ENCODE results near the gene AFP. TPM values are rescaled to one million over a fixed set of nuclear protein-coding genes. Genes with fewer than 3 reads are reported as not detected.

The AFP gene
- polyA plus RNA-seq, 3 donors = not detected

- H3K4me2 ChIP-seq (replicated peaks; ENCODE audit: extremely low read depth, low read length, poor library complexity, severe bottlenecking) = no peak overlapping the region
- no peaks in the 10 kb centered on the region for H3K27me3 ChIP-seq (ENCODE audit: control insufficient read depth in 2 of 2, insufficient read depth in 2 of 2, low read length in 2 of 2)
- no peak for DNase-seq
- no peaks in the 10 kb centered on the region for H3K27me3 Mint-ChIP-seq (ENCODE audit: low read depth in 3 of 3)
- no peak overlapping the region for H3K9ac ChIP-seq (ENCODE audit: insufficient read depth, low read length, poor library complexity, severe bottlenecking)
- no peak overlapping the region for H3K4me3 ChIP-seq (replicated peaks in 1 of 3; ENCODE audit: low read depth in 2 of 3, low read length in 3 of 3)
- H3K4me3 Mint-ChIP-seq = no peak overlapping the region
- H3K9me3 ChIP-seq (replicated peaks in 1 of 2; ENCODE audit: control insufficient read depth in 1 of 2, insufficient read depth in 1 of 2, low read length in 2 of 2) = no peaks in the 10 kb centered on the region
- no peak overlapping the region for H3K27ac ChIP-seq (ENCODE audit: low read depth in 1 of 2, low read length in 2 of 2)
- no peak for TF ChIP-seq CTCF (IDR thresholded peaks at IDR 0.05)
- no peak overlapping the region for H2AFZ ChIP-seq (ENCODE audit: insufficient read depth, low read depth, low read length, poor library complexity, severe bottlenecking)
- no peaks in the 10 kb centered on the region for H3K4me1 Mint-ChIP-seq
- H3K4me1 ChIP-seq (ENCODE audit: control insufficient read depth in 1 of 2, insufficient read depth in 2 of 2, low read length in 2 of 2) = no peaks in the 10 kb centered on the region
- no peak overlapping the region for H3K27ac Mint-ChIP-seq
- no peaks in the 10 kb centered on the region for H3K79me2 ChIP-seq (ENCODE audit: insufficient read depth, low read length)
- H3K36me3 Mint-ChIP-seq = no peaks in the 10 kb centered on the region
- H3K36me3 ChIP-seq (replicated peaks in 1 of 2; ENCODE audit: control insufficient read depth in 1 of 2, insufficient read depth in 2 of 2, low read length in 2 of 2) = no peaks in the 10 kb centered on the region
- no peaks in the 10 kb centered on the region for H4K20me1 ChIP-seq (ENCODE audit: insufficient read depth, low read length)
- intact Hi-C loops (cut with micrococcal nuclease) = no loop called here
- H3K9me3 Mint-ChIP-seq = peaks cover 0 to 3% (median 0%) of the 10 kb centered on the region in 7 donors
Observed at GRCh38 chr4:73423184-73423583, 12.8 kb upstream of the AFP start.

- WGBS (ENCODE audit: insufficient coverage) = 80% methylated on average over 1 of the region's 3 CpGs
Observed at GRCh38 chr4:73426666-73427065, 9.4 kb upstream of the AFP start.

More at GRCh38 chr4:73426666-73427065, 9.4 kb upstream of the AFP start:
- Histone ChIP-seq H3K4me2 (replicated peaks; ENCODE audit: extremely low read depth, low read length, poor library complexity, severe bottlenecking) (no peak overlapping the region), H3K4me3 (replicated peaks in 1 of 3; ENCODE audit: low read depth in 2 of 3, low read length in 3 of 3) (no peak overlapping the region), H3K27me3 (ENCODE audit: control insufficient read depth in 2 of 2, insufficient read depth in 2 of 2, low read length in 2 of 2) (no peaks in the 10 kb centered on the region), H3K27ac (ENCODE audit: low read depth in 1 of 2, low read length in 2 of 2) (no peak overlapping the region), H3K79me2 (ENCODE audit: insufficient read depth, low read length) (no peaks in the 10 kb centered on the region), H3K9me3 (replicated peaks in 1 of 2; ENCODE audit: control insufficient read depth in 1 of 2, insufficient read depth in 1 of 2, low read length in 2 of 2) (no peaks in the 10 kb centered on the region), H3K9ac (ENCODE audit: insufficient read depth, low read length, poor library complexity, severe bottlenecking) (no peak overlapping the region), H4K20me1 (ENCODE audit: insufficient read depth, low read length) (no peaks in the 10 kb centered on the region), H2AFZ (ENCODE audit: insufficient read depth, low read depth, low read length, poor library complexity, severe bottlenecking) (no peak overlapping the region), H3K36me3 (replicated peaks in 1 of 2; ENCODE audit: control insufficient read depth in 1 of 2, insufficient read depth in 2 of 2, low read length in 2 of 2) (no peaks in the 10 kb centered on the region), H3K4me1 (ENCODE audit: control insufficient read depth in 1 of 2, insufficient read depth in 2 of 2, low read length in 2 of 2) (no peaks in the 10 kb centered on the region)
- Mint-ChIP-seq H3K4me3 (no peak overlapping the region), H3K27ac (no peak overlapping the region), H3K27me3 (ENCODE audit: low read depth in 3 of 3) (peaks cover 0 to 2% (median 0%) of the 10 kb centered on the region in 3 donors), H3K4me1 (no peaks in the 10 kb centered on the region), H3K9me3 (peaks cover 0 to 3% (median 0%) of the 10 kb centered on the region in 7 donors), H3K36me3 (no peaks in the 10 kb centered on the region)
- DNase-seq = no peak
- intact Hi-C loops (cut with micrococcal nuclease) = no loop called here
- TF ChIP-seq CTCF (IDR thresholded peaks at IDR 0.05) = no peak

All from CD14-positive monocyte (primary cell).